Ishikawa (cell line): ENCODE data around the gene DDX31.

ENCODE experiments used
- CEBPB ChIP-seq: IDR thresholded peaks from 2 replicates; pipeline ENCODE4 v1.6.1; 2012
- TAF1 ChIP-seq: IDR thresholded peaks from 2 replicates; pipeline ENCODE4 v1.6.1; 2012; ENCODE audit warnings: low read depth, mild to moderate bottlenecking
- TEAD4 ChIP-seq: IDR thresholded peaks from 2 replicates; pipeline ENCODE4 v1.6.1; 2012
- ZBTB7A ChIP-seq: IDR thresholded peaks from 2 replicates; pipeline ENCODE4 v1.6.1; 2012; ENCODE audit warnings: low read depth
- TF ChIP-seq, protein P1 (sequence below): IDR thresholded peaks from 2 replicates; pipeline ENCODE4 v1.6.1; 2012

DNA sequence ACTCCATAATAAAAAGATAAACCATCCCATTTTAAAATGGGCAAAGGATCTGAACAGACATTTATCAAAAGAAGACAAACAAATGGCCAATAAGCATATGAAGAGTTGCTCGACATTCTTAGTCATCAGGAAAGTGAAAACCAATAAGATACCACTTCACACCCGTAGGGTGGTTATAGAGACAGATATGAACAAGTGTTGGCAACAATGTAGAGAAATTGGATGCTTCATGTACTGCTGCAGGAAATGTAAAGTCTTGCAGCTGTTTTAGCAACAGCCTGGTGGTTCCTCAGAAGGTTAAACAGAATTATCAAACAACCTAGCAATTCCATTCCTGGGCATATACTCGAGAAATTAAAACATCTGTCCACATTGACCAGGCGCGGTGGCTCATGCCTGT lies 43.0 kb upstream of the DDX31 start:
- TF ChIP-seq TAF1 (no peak), CEBPB (no peak), TEAD4 (no peak), ZBTB7A (no peak)
- TF ChIP-seq, protein P1, sequence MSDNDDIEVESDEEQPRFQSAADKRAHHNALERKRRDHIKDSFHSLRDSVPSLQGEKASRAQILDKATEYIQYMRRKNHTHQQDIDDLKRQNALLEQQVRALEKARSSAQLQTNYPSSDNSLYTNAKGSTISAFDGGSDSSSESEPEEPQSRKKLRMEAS: no peak
